ENCODE results near the gene FGF1.

FGF1 gene

GRCh38 chr5:142544946-142545649 lies 140.8 kb downstream of the FGF1 start:
- H3K27me3 ChIP-seq (ENCODE audit: insufficient read depth, low read depth): no peaks in the 10 kb centered on the region
- no peaks in the 10 kb centered on the region for H4K20me1 ChIP-seq (ENCODE audit: insufficient read depth)
- no peak overlapping the region for H3K27ac ChIP-seq
- H3K79me2 ChIP-seq (ENCODE audit: insufficient read depth, low read depth): no peaks in the 10 kb centered on the region
- no peak overlapping the region for H3K4me2 ChIP-seq
- no peaks in the 10 kb centered on the region for H3K4me1 ChIP-seq (ENCODE audit: low read depth, poor library complexity, severe bottlenecking)
- TF ChIP-seq CTCF (conservative IDR thresholded peaks at IDR 0.05; ENCODE audit: low read depth, low read length): no peak
- H3K9ac ChIP-seq: no peak overlapping the region
- no peak overlapping the region for H3K4me3 ChIP-seq (IDR thresholded peaks at IDR 0.05; ENCODE audit: insufficient read depth, low read depth, low read length)
- H2AFZ ChIP-seq (ENCODE audit: low read depth): no peak overlapping the region
- H3K36me3 ChIP-seq (ENCODE audit: insufficient read depth): no peaks in the 10 kb centered on the region

- Histone ChIP-seq H3K79me2 (ENCODE audit: insufficient read depth, low read depth) (no peaks in the 10 kb centered on the region), H2AFZ (ENCODE audit: low read depth) (no peak overlapping the region), H3K4me1 (ENCODE audit: low read depth, poor library complexity, severe bottlenecking) (no peaks in the 10 kb centered on the region), H3K4me2 (no peak overlapping the region), H4K20me1 (ENCODE audit: insufficient read depth) (no peaks in the 10 kb centered on the region), H3K9ac (no peak overlapping the region), H3K27me3 (ENCODE audit: insufficient read depth, low read depth) (no peaks in the 10 kb centered on the region), H3K4me3 (IDR thresholded peaks at IDR 0.05; ENCODE audit: insufficient read depth, low read depth, low read length) (no peak overlapping the region), H3K27ac (no peak overlapping the region), H3K36me3 (ENCODE audit: insufficient read depth) (no peaks in the 10 kb centered on the region)
- TF ChIP-seq CTCF (conservative IDR thresholded peaks at IDR 0.05; ENCODE audit: low read depth, low read length): no peak
Measured at GRCh38 chr5:142544071-142544753, 141.7 kb downstream of the FGF1 start.

GRCh38 chr5:142542906-142543305 lies 143.0 kb downstream of the FGF1 start:
- H3K4me2 ChIP-seq: no peak overlapping the region
- H2AFZ ChIP-seq (ENCODE audit: low read depth): no peak overlapping the region

More at GRCh38 chr5:142542906-142543305, 143.0 kb downstream of the FGF1 start:
- TF ChIP-seq CTCF (conservative IDR thresholded peaks at IDR 0.05; ENCODE audit: low read depth, low read length): no peak
- Histone ChIP-seq H3K27ac (no peak overlapping the region), H3K9ac (no peak overlapping the region), H3K36me3 (ENCODE audit: insufficient read depth) (no peaks in the 10 kb centered on the region), H3K4me3 (IDR thresholded peaks at IDR 0.05; ENCODE audit: insufficient read depth, low read depth, low read length) (no peak overlapping the region), H4K20me1 (ENCODE audit: insufficient read depth) (no peaks in the 10 kb centered on the region), H3K79me2 (ENCODE audit: insufficient read depth, low read depth) (no peaks in the 10 kb centered on the region), H3K4me1 (ENCODE audit: low read depth, poor library complexity, severe bottlenecking) (no peaks in the 10 kb centered on the region), H3K27me3 (ENCODE audit: insufficient read depth, low read depth) (no peaks in the 10 kb centered on the region)

All from KMS-11 (cell line).